Right lobe of liver (tissue), 4 donors: ENCODE measurements around the gene TC2N.

ENCODE experiments used
- CTCF ChIP-seq, 4 donors: fragments of 200-600 bp in 3 of 4; fragments of 450-650 bp in 1 of 4; IDR thresholded peaks; one replicate each; pipeline versions ENCODE4 v1.5.1 to v1.8.0; 2016 to 2022; ENCODE audit warnings: antibody characterized with exemption in 4 of 4, mild to moderate bottlenecking in 2 of 4
- POLR2A ChIP-seq: fragments of 450-650 bp; IDR thresholded peaks from one replicate; pipeline ENCODE4 v1.6.1; 2017; ENCODE audit warnings: antibody characterized with exemption, mild to moderate bottlenecking
- donor health status: DM: no; HTN: no; CAD: no.
- donor health status: DM: no; HTN: no; CAD: no.
- donor health status: DM: no; HTN: yes; CAD: no.

GRCh38 chr14:91899213-91899612 lies 31.9 kb upstream of the TC2N start:
- TF ChIP-seq CTCF (IDR thresholded peaks at IDR 0.05) (peak in 3 of 4 donors; percentile 24 to 43 (median 27)), POLR2A (no peak)
